DMS79 treated with DMSO at 0.1 percent for 48 hours (cell line): ENCODE measurements around the gene P3H2.
A peak's percentile ranks its signal among the peaks of the same experiment; 100 is the strongest.
"Not testable (repeated sequence)": the region's sequence is repeated elsewhere in the genome, so short reads cannot be mapped to it uniquely, and the experiment has no call there.

Experiments
- DNase-seq: peaks from one replicate; lab custom pipeline; 2025; lab: John Stamatoyannopoulos, UW

The P3H2 gene, protein sequence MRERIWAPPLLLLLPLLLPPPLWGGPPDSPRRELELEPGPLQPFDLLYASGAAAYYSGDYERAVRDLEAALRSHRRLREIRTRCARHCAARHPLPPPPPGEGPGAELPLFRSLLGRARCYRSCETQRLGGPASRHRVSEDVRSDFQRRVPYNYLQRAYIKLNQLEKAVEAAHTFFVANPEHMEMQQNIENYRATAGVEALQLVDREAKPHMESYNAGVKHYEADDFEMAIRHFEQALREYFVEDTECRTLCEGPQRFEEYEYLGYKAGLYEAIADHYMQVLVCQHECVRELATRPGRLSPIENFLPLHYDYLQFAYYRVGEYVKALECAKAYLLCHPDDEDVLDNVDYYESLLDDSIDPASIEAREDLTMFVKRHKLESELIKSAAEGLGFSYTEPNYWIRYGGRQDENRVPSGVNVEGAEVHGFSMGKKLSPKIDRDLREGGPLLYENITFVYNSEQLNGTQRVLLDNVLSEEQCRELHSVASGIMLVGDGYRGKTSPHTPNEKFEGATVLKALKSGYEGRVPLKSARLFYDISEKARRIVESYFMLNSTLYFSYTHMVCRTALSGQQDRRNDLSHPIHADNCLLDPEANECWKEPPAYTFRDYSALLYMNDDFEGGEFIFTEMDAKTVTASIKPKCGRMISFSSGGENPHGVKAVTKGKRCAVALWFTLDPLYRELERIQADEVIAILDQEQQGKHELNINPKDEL

DNA sequence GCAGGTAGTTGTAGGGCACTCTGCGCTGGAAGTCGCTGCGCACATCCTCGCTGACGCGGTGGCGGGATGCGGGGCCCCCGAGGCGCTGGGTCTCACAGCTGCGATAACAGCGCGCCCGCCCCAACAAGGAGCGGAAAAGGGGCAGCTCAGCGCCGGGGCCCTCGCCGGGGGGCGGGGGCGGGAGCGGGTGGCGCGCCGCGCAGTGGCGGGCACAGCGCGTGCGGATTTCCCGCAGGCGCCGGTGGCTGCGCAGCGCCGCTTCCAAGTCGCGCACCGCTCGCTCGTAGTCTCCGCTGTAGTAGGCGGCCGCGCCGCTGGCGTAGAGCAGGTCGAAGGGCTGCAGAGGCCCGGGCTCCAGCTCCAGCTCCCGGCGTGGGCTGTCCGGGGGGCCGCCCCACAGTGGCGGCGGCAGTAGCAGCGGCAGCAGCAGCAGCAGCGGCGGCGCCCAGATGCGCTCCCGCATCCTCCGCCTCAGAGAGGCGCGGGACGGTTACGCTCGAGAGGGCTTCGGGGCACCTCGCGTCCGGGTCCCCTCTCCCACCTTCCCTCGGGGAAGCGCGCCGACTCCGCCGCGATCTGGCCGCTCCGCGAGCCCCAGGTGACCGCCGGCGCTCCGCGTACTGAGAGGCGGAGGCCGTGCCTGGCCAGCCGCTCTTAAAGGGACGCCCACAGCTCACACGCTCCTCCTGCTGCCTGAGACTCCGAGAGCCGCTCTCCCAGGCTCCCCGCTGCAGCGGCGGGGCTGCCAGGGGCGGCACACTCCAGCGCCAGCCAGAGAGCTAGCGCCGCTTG, at the start of gene P3H2:
Gene P3H2 (minus strand): TSS at position 629 of the 792 bp plus-strand sequence. CDS start 166 bp downstream, at position 463.
- DNase-seq, result peak; percentile 51

DNA sequence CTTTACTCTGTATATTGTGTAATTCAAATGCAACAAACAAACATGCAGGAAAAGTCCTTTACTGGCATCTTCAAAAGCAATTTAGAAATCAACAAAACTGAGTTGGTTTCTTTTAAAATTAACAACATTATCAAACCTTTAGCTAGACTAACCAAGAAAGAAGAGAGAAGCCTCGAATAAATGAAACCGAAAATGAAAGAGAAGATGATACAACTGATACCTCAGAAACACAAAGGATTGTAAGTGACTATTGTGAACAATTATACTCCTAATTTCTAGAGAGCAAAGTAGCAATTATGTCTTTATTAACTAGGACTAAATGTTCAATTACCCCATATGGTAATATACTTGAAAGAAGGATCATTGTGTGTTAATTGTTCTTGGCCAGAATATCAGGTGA, 49.2 kb upstream of the P3H2 start:
- DNase-seq, result no peak

DNA sequence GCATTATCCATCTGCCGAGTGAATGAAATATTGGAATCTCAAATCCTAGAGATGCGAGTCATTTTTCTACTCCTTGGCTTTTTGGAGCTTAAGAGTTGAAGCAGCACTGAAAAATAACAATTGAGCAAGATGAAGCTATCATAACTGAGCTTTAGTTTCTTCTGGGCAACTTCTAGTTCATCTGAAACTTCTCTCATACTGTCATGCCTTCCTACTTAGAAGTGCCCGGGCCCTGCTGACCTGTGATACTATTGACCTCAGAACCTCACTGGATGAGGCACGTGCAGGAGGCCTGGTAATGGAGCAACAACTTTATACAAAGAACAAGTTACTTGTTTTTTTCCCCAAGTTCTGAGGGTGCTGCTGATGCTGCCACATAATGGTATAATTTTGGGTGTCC, 48.5 kb upstream of the P3H2 start:
- no peak for DNase-seq

DNA sequence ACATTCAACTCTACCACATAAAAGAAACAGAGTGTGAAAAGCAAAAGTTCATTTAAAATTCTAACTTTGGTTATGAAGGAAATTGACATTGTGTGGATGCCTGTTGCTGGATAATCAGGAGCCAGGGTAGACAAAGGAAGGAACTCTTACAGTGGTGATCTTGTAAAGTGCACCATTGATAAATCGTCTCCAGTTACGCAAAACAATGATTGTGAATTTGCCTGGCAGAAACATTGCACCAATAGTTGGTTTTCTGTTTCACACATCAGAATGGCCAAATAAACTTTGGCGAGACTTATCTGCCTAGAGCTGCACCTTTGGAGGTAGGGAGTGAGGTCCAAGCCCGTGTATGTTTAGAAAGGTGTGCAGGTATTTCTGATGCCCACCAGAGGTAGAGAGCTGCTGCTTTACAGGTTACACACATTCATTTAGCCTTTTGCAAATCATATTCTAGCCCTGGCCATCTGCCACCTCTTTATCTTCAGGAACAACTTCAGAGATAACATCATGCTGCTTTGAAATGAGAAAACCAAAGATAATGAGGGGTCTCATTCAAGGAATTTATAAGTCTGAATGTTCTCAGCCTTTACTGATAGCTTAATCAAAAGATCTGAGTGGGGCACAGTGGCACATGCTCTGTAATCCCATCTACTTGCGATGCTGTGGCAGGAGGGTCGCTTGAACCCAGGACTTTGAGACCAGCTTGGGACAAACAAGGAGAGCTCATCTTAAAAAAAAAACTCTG, 47.4 kb upstream of the P3H2 start:
- no peak for DNase-seq

DNA sequence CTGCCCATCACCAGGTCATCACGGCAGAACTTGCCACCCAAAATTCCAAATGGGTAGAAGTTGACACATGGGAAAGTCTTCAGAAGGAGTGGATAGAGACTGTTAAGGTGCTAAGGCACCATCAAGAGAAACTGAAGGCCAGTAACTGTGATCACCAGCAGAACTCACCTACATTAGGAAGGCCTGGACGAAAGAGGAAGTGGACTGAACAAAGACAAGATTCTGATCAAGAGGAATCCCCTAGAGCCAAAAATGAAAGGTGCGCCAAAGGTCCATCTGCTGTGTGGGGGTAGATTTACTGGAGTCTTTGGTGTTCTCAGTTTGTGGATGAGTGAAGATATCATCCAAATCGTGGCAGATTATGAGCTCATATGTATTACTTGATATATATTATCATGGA, 46.3 kb upstream of the P3H2 start:
- DNase-seq, result no peak

DNA sequence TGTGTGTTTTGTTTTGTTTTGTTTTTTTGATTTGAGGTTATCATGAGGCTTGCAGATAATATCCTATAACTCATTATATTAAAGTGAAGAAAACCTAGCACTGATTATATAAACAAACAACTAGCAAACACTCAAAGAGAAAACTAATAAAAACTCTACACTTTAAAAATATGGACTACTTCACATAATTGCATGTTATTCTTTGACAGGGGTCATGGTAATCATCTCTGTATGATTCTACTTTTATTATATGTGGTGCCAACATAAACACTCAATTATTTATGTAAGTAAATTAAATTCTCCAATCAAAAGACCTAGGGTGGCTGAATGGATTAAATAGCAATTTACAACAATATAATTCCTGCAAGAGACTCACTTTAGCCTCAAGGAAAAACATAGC, 44.6 kb upstream of the P3H2 start:
- no peak for DNase-seq

DNA sequence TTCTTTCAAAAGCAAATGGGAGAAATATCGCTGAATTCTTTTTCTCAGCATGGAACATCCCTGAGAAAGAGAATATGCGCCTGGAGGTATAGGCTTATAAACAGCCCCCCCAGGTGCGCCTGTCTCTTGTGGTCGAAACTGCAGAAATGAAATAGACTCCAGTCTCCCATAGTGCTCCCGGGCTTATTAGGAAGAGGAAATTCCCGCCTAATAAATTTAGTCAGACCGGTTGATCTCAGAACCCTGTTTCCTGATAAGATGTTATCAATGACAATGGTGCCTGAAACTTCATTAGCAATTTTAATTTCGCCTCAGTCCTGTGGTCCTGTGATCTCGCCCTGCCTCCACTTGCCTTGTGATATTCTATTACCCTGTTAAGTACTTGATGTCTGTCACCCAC, 41.3 kb upstream of the P3H2 start:
- not testable (repeated sequence) for DNase-seq

DNA sequence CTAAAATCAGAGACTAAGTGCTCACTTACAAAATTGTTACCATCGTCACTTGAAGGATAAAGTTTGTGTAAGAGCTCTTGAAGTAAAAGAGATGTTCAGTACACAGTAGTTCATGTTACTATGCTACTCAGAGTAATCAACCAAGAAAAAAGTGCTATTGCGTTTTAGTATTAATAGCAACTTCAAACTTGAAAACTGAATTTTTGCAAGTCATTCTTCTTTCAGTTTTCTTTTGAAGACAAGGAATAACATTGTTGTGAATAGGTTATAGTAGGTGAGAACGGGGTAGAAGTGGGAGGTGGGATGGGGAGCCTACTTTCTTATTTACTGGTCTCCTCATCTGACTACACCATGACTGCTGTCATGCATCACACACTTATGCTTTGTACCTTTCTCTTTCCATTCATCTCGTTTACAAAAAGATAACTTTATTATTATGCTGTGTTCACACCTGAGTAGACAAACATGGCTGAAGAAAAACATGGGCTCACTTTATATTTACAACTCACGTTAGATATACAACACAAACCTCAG, 39.3 kb upstream of the P3H2 start:
- DNase-seq, result no peak

DNA sequence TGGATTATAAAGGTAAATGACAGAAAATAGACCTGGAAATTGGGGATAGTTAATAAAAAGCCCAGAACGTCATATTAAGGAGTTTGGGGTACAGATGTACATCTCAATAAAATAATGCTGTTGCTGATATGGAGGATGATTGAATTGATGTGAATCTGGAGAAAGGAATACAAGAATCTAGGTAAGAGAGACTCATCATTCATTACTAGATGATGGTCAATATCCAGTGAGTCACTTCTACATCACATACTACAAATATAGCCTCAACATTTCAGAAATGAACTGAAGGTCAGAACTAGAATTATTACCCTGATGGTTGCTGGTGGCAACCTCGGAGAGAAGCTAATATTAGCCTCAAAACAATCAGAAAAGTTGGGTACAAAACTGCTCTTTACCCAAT, 37.6 kb upstream of the P3H2 start:
- no peak for DNase-seq

DNA sequence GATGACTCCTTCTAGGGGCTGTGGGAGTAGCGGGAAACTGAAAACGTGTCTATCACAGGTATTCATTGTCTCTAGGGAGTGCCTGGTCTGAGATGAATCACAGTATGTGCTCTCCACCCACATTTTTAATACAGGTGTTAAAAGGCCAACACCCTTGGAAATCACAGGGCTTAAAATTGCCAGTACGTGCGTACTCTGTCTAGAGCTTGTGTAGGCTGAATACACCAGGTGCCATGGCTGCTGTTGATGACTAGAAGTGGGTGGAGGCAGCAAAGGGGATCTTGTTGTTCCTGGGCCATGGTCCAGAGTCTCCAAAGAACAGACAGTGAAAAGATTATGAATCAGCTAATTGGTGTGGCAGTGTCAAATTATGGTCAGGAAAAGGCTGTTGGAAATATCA, 35.1 kb upstream of the P3H2 start:
- no peak for DNase-seq

DNA sequence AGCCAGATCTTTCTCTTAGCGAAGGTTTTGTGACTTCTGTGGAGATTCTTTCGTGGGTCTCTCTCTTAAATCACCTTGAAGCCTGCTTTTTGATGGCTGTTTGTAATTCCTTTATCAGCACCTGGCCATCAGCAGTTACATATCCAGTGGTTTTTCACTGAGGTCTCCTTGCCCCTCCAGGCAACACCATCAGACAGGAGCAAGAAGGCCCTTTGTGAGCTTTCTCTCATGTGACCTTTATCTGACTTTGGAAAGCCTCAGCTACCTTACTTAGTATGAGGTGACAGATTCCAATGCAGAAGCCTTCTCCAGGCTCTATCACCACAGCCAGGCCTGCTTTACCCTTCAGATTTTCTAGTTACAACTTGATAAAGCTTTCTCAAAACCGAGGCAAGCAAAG, 30.0 kb upstream of the P3H2 start:
- DNase-seq, result no peak

DNA sequence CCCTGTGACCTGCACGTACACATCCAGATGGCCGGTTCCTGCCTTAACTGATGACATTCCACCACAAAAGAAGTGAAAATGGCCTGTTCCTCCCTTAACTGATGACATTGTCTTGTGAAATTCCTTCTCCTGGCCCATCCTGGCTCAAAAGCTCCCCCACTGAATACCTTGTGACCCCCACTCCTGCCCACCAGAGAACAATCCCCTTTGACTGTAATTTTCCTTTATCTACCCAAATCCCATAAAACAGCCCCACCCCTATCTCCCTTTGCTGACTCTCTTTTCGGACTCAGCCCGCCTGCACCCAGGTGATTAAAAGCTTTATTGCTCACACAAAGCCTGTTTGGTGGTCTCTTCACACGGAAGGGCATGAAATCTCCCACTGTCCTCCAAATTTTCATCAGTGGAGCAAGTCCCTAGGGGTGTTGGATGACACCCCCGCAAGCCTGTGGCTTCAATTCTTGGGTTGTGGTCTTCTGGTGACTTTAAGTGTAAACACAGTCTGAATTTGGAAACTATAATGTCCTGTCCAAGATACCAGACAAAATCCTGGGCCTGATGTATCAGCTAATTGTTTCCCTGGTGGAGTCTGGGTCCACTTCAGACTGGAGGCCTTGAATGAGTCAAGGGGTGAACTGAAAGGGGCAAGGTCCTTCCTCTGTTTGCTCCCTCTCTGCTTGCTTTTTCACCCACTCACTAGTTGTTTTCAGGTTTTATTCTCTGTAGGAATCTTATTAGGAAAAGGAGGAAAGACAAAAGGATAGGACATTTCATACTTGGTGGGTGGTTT, 29.3 kb upstream of the P3H2 start:
- not testable (repeated sequence) for DNase-seq

DNA sequence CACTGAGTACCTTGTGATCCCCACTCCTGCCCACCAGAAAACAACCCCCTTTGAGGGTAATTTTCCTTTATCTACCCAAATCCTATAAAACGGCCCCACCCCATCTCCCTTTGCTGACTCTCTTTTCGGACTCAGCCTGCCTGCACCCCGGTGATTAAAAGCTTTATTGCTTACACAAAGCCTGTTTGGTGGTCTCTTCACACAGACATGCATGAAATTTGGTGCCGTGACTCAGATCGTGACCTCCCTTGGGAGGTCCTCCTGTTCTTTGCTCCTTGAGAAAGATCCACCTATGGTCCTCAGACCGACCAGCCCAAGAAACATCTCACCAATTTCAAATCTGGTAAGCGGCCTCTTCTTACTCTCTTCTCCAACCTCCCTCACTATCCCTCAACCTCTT, 24.1 kb upstream of the P3H2 start:
- not testable (repeated sequence) for DNase-seq

DNA sequence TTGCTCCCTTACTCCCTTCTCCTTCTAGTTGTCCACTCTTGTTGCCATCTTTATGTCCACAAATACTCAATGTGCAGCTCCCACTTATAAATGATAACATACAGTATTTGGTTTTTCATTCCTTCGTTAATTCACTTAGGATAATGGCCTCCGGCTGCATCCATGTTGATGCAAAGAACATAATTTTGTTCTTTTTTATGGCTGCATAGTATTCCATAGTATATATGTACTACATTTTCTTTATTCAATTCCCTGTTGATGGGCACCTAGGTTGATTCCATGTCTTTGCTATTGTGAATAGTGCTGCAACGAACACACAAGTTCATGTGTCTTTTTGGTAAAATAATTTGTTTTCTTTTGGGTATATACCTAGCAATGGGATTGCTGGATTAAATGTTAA, 21.3 kb upstream of the P3H2 start:
- no peak for DNase-seq

DNA sequence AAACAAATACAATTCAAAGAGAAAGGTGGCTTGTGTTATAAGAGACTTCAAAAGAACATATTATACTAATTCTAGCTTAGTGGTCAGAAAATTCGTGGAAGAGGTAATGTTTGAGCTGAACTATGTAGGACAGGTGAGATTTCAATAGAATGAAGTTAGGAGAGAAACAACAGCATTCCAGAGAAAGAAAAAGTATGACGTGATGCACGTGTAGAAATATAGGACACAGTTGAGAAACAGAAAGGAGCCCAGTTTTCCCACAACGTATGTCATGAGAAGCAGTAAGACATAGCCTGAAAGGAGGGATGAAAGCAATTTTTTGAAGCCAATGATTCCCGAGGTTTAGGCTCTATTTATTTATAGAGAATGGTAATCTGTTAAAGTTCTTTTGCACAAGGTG, 18.7 kb upstream of the P3H2 start:
- DNase-seq, result no peak

DNA sequence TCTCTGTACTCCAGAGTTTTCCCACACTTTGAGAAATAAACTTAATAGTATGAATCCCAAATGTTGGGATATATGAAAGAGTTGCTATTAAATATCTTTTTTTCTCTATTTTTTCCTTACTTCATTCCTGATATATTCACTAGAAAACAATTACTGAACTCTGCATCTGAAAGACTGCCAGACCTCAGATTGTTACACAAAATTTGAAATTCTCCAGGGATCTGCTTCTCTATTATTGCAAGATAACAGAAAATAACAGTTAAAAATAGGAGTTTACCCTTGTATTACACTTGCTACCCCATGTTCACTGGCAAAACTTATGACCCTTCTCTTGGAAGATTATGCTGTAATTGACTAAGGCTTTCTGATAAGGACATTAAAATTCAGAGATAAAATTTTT, 11.7 kb upstream of the P3H2 start:
- DNase-seq, result no peak

DNA sequence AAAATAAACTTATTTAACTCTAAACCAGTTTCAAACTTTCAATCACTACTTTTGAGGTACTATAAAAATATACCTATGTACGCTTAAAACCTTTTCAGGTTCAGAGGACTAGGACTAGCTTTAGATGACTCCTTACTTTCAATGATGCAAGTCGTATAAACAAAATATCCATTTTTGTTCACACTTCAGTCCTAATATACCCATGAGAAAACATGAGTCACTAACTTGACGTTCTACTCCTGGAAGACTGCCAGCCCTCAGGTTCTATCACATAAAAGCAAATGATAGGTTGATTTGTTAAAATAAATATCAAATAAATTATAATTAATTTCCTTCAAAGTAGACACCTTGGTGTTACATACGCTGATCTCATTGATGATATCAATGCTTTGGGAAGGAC, 10.6 kb upstream of the P3H2 start:
- DNase-seq, result no peak

DNA sequence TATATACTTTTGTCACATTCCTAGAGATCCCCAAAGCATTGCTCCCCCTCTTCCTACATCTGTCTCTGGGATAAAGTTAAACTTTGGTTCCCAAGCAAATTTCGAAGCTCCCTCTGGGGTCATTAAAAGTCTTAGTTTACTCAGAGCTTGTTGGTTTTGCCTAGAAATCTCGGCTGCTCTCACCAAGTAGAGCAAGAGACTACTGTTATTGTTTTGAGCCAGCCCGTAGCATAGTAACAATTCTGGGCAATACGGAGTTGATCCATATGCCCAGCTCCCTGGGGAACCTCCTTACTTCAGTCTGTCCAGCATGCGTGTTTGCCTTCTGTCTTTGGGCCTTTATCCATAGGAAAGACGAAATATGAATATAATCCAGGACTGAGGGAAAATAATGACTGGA, 10.0 kb upstream of the P3H2 start:
- no peak for DNase-seq

DNA sequence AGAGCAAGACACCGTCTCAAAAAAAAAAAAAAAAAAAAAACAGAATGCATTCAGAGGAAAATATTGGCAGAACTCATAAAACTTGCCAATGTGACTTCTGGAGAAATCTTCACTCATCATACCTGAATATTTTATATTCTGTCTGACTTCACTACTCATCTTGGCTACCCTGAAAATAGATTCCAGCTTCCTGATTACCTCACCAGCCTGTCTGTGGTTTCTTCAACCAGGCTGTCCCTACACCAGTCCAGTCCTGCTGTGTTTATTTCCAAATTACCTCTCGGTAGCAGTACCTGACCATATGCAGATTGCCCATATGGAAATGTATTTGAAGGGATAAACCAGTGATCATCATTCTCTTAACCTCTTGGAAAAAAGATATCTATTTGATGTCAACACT, 9.3 kb upstream of the P3H2 start:
- no peak for DNase-seq

DNA sequence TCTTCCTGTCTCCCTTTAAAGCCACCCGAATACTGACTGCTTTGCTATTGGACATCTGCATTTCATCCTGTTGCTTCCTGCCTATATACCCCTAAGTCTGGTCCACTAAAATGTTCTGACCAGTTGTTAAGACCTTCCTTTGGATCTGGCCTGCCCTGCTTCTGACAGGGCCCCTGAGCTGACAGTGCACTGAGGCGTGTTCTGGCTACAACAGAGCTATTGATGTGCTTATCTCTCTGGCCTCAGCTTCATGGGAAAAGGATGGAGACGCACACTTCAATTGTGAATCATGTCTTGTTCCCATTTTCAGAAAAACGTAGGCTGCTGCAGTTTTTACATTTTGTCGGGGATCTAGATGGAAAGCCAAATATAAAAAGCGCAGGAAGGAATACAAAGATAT, 7.1 kb upstream of the P3H2 start:
- DNase-seq, result no peak

DNA sequence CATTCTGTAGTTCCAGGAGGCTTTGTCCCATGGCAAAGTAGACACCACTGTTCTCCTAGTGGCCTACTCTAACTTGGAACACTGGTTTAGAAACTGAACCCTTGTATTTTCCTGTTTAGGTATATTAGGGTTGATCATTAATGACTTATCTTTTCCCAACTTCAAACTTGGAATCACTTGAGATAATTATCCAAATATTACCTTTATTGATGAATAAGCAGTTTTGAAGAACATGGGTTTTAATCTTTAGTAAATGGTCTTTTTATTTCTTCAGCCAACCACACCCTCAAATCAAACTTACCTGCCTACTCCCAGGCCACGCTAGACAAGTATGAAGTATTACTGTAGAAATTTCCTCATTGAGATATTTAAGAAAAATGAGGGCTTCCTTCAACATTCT, 6.5 kb upstream of the P3H2 start:
- no peak for DNase-seq
